SIG-M5 treated with dmso at 0.1 percent for 504 hours (cell line): ENCODE results near the gene CBFB.
"Not testable (repeated sequence)": the region's sequence is repeated elsewhere in the genome, so short reads cannot be mapped to it uniquely, and the experiment has no call there.

Source experiments
- DNase-seq: peaks from one replicate; lab custom pipeline; 2025; ENCODE audit not compliant: unreplicated experiment; lab: John Stamatoyannopoulos, UW

Gene CBFB

DNA sequence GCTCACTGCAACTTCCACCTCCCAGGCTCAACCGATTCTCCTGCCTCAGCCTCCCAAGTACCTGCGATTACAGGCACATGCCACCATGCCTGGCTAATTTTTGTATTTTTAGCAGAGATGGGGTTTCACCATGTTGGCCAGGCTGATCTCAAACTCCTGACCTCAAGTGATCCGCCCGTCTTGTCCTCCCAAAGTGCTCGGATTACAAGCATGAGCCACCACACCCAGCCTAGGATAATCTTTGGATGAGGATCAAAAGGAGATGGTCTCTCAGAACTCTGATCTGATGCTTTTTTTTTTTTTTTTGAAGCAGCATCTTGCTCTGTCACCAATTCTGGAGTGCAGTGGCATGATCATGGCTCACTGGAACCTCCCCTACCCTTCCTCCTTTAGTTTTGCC is 93.8 kb downstream of the CBFB start:
- not testable (repeated sequence) for DNase-seq

DNA sequence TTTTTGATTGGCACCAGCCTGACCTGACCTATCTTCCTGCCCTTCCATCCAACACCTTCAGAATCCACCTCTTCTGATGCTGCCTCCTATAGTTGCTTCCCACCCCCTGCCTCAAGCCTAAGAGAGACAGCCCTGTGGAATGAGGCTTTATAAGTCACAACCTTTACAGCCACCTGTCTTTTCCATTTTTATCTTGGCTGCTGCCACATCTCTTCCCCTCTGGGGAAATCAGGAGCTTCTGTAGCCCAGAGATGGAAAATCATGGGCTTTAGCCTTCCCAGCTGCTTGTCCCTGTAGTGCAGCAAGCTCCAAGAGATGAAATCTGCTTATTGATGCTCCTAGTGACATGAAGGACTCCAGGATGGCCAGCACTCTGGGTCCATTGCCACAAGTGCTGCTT is 99.5 kb downstream of the CBFB start:
- DNase-seq = no peak

DNA sequence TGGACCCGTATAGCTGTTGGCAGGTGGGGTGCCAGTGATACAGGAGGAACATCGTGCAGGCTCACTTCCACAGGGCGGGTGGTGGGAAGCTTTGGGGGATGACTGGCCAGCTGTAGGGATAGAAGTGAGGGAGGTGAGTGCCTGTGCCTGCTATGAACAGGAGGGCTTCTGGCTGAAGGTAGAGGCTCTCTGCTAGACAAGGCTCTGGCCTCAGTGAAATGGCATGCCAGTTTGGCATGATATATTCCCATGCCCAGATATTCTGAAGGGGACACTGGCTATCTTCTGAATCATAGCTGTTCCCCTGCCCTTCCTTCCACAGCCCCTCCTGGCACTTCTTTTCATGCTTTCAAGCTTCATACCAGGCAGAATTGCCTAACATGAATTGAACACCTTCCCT is 99.9 kb downstream of the CBFB start:
- DNase-seq = no peak

DNA sequence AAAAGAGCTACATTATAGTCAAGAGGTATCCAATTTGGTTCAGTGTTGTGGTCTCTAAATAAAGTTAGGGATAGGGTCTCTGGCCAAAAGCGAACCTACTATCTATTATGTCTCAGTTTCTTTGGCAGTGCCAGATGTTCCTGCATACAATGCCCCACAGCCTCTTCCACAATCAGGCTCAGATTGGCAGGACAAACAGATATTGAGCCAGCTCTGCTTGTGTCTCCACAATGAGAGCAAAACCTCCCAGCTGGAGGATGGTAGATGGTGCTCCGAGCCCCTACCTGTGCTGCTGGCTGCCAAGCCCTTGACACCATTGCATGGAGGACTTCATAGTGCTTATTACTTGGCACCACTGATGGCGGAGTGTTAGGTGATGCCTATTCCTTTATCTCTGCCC is 100.5 kb downstream of the CBFB start:
- DNase-seq = no peak

DNA sequence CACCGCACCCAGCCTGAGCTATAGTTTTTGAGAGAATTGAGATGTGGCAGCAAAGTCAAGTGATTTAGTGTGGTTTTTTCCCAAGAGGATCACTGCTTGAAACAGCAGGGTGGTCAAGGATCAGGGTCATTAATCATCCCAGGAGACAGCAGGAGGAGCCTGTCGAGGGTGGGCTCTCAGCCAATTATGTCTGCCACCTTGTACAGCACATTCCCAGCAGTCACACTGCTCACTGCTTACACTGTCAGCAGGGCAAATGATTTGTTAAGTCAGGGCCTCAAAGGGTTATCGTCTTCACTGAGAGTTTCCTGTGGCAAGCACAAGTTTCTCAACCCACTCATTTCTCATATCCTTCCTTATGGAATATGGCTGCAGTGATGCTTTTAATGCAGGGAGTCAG is 108.7 kb downstream of the CBFB start:
- DNase-seq = no peak

DNA sequence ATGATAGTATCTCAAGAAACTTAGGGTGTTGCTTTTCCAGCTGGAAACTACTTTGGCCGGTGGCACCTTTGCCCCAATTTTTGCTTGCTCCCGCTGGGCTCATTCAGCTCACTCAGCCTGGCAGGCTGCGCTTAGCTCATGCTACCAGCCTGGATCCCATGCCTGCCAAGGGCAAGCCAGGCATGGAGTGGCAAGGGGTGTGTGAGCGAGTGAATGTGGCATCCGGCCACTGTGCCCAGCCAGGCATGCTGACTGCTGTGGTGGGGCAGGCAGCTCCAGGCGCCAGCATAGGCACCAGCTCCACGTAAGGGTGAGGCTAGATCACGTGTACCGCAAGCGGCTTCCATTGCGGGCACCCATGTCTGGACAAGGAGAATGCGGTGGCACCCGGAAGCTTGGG is 112.4 kb downstream of the CBFB start:
- DNase-seq = no peak

DNA sequence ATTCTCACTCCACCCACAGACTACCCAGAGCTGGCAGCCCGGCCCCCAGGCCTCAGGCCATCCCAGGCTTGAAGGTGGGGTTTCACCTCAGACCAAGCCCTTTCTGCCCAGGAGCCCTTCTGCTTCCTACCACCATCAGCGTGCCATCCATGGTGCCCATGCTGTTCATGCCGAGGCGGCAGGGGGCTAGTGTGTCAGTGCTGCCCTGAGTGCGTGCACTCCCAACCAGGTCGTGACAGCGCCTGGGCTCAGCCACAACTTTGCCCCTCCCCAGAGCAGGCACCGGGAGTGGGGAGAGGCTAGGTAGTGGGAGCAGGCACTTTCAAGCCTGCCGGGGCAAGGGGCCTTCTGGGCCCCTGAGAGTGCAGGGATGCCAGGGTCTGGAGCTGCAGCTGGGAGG is 113.4 kb downstream of the CBFB start:
- DNase-seq = no peak

DNA sequence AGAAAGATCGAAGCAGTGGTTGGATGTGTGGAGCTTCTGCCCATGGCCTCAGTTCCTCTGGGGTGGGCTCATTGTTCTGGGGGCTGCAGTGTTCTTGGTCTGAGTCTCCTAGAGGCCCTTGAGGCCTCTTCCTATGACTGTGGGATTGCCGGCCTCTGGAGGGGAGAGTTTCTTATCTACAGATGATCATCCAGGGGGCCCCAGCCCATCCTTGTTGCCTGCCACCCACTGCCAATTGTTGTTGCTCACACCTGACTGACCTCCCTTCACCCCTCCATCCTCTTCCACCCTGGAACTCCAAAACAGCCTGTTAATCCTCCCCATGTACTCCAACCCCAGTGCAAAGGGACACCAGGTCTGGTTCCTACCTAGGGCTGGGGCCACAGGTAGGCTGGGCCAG is 116.0 kb downstream of the CBFB start:
- DNase-seq = no peak

DNA sequence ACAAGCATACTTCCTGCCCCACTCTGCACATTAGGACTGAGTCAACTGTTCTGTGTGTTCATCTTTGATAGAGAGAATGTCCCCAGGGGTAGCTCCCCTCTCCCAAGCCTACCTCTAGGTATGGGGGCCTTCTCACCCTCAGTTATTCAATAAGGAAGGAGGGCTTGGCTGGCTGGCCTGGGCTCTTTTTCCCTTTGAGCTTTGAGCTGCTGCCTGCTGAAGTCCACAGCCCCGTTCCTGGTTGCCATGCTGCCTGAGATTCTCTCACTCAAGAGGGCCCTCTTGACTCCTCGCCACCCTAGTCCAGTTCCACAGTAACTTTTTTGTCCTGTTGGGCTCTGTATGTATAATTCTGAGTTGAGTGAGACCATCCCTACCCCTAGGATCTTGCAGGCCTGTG is 116.8 kb downstream of the CBFB start:
- DNase-seq = no peak

DNA sequence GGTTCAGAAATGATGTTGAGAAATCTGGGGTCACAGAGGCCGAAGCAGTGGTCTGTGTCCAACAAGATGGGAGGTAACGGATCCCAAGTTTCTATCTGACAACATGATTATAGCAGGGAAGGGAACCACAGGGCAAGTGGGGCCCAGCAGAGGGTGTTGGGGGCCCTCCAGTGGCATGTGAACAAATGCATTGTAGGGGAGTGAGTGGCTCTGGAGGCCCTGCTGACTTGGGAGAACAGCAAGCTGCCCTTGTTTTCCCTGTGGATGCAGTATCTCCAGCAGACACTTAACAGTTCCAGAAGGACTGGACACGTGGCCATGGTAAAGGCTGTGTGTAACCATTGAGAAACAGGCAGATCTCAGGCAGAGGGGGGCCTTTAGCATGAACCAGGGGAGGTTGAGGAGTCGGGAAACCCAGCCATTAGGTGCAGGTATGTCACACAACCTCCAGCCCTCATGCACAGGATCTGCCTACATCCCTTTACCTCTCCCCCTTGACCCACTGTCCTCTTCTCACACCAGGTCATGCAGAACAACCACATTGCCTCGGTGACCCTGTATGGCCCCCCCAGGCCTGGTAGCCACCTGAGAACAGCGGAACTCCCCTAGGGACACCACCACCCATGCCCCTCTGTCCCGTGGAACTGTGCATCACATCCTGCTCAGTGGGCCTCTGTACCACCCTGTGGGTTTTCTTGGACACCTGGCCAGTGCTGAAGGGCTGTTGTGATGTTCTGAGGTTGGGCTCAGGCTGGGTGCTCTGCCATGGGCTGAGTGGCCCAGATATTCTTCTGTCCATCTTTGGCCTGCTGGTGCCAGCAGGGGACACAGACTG is 117.8 kb downstream of the CBFB start:
- no peak for DNase-seq

DNA sequence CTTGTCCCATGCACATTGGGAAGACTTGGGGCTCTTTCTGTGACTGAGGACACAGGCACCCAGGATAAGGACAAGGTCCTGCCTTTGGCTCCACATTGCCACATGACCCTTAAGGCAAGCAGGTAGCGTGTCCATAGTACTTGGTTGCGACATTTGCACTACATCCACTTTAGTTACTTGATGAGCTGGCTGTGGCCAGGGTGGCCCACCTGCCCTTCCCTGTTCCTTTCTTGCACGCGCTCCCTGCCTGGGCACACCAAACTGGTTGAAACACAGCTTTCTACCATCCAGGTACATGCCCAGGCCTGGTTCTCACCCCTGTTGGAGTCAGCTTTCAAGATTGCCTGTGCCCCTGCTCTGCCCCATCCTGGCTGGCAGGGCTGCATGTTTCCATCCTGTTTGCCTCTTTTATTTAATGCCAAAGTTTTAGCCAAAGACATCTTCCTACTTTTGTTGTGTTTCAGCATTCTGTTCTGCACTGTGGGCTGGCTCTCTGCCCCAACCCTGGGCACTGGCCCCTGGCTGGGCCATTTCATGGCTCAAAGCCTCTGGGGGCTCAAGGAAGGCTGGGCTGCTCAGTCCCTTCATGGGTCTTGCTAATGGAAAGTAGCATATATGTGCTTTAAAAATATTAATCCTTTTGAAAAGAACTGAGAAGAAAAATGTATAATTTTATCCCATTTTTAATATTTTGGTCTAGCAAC is 118.6 kb downstream of the CBFB start:
- DNase-seq = no peak

DNA sequence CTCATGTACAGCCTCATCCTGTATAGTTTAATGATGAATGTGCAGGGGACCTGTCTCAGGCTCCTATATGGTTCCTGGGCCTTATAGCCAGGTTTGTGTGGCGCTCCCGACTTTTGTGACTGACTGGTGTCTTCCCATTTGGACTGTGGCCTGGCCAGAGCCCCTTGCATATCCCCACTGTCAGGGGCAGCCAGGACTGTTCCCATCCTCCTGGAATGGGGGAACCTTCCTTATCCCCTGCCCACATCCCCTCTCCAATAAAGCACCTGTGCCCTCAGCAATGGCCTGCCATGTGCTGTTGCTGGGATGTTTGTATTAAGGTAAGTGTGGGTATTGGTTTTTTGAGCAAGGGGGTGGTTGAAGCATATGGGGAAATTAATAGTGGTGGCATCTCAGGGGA is 119.3 kb downstream of the CBFB start:
- DNase-seq = no peak

DNA sequence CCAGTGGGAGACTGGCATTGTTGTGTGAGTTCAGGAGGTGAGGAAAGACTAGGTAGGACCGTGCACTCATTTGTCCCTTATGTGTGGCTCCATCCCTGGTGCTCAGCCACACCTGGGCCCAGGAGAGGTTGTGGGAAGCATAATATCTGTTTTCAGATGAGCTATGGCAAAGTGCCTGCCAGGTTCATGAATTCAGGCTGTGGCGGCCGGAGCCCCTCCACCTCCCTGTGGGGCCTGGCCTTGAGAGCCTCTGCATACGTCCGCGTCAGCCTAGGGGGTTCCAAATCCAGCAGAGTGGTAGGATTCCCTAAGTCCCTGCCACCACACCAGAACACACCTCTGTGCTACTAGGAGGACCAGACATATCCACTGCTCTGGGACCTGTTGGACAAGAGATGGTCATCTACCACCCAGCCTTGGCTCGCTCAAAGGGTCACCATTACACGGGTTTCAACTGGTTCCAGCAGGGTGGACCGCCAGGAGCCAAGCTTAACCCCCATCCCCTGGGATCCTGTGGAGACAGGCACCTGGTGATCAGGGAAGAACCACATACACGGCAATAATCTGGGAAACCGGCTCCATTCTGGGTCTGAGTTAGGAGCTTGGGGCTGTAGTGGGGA is 119.8 kb downstream of the CBFB start:
- no peak for DNase-seq

DNA sequence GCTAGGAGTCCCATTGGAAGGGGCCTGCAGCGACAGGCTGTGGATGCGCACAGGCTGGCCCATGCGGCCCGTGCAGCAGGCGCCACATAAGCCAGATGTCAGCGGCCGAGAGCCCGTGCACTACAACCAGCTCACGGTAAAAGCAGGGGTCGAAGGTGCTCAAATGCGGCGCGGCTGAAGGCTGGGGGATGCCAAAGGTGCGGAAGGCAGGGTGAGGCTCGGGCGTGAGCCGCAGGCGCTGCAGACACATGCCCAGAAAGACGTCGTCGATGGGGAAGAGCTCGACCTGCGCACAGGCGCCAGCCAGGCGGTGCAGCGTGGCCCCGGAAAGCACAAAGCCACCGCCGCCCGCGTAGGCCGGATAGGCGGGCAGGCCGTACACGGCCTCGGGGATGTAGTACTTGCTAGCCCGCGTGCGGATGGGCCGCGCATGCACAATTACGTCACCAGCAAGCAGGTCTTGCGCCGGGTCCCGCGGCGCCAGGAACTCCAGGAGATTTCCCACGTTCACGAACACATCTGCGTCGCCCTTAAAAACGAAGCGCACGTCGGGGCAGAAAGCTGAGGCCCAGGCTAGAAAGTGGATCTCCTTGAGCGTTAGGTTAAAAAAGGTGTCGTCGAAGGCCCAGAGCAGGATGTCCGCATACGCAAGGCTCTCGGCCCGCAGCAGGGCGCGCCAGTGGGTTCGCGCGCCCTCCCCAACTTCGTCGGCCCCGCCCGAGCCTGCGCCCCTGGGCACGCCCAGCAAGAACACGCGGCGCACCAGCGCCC is 120.5 kb downstream of the CBFB start:
- DNase-seq = no peak

DNA sequence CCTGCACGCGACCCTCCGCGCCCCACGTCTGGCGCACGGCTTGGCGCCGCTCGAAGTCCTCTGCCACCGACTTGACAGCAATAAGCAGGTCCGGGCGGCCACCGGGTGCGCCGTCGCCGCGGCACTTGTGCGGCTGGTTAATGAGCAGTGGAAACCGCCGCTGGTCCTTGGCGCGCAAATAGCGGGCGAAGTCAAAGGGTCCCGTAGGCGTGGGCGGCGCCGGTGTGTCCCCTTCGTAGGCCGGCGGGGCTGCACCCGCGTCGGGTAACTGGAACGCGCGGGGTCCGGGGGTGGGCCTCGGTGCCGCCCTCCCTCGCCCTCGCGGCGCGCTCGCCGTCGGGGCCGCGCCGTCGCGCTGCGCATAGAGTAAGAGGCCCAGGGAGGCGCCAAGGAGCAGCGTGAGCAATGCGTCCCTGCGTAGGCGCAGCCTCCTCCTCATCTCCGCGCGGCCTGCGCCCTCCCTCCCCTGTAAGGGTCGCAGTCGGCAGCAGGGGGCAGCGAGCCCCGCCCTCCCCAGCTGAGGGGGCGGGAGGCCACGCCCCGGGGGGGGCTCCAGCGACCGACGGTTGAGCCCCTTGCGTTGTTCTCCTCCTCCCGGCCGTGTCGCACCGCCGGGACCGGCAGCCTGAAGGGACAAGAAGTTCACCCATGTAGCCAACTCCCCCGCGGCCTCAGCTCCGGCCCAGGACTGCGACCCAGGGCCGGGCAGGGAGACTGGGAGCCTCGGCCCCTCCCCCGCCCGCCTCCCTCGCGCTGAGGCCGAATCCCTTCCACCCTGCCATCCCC is 121.3 kb downstream of the CBFB start:
- DNase-seq = no peak
